ENCODE results near the gene PCDHA6.

DNA sequence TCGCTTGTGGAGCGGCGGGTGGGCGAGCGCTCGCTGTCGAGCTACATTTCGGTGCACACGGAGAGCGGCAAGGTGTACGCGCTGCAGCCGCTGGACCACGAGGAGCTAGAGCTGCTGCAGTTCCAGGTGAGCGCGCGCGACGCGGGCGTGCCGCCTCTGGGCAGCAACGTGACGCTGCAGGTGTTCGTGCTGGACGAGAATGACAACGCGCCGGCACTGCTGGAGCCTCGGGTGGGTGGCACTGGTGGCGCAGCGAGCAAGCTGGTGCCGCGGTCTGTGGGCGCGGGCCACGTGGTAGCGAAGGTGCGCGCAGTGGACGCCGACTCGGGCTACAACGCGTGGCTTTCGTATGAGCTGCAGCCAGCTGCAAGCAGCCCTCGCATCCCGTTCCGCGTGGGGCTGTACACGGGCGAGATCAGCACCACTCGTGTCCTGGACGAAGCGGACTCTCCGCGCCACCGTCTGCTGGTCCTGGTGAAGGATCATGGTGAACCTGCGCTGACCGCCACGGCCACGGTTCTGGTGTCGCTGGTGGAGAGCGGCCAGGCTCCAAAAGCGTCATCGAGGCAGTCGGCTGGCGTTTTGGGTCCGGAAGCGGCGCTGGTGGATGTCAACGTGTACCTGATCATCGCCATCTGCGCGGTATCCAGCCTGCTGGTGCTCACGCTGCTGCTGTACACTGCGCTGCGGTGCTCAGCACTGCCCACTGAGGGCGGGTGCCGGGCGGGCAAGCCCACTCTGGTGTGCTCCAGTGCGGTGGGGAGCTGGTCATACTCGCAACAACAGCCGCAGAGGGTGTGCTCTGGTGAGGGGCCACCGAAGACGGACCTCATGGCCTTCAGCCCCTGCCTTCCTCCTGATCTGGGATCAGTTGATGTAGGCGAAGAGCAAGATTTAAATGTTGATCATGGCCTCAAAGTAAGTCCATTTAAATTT, 15.3 kb downstream of the PCDHA6 start:
- no peak for TF ChIP-seq EZH2 (IDR thresholded peaks at IDR 0.05; ENCODE audit: borderline replicate concordance, control insufficient read depth, low read depth, low read length)
- TF ChIP-seq, protein P1, sequence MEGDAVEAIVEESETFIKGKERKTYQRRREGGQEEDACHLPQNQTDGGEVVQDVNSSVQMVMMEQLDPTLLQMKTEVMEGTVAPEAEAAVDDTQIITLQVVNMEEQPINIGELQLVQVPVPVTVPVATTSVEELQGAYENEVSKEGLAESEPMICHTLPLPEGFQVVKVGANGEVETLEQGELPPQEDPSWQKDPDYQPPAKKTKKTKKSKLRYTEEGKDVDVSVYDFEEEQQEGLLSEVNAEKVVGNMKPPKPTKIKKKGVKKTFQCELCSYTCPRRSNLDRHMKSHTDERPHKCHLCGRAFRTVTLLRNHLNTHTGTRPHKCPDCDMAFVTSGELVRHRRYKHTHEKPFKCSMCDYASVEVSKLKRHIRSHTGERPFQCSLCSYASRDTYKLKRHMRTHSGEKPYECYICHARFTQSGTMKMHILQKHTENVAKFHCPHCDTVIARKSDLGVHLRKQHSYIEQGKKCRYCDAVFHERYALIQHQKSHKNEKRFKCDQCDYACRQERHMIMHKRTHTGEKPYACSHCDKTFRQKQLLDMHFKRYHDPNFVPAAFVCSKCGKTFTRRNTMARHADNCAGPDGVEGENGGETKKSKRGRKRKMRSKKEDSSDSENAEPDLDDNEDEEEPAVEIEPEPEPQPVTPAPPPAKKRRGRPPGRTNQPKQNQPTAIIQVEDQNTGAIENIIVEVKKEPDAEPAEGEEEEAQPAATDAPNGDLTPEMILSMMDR (IDR thresholded peaks at IDR 0.05 in 2 of 3, conservative IDR thresholded peaks at IDR 0.05 in 1 of 3; ENCODE audit: control insufficient read depth in 2 of 3, extremely low read depth in 1 of 3, insufficient read depth in 1 of 3, low read depth in 3 of 3, low read length in 3 of 3) = no peak

Data from GM12878 (cell line).